WTC11 (cell line): ENCODE measurements around the gene JUP. TPM values are rescaled to one million over a fixed set of nuclear protein-coding genes. Genes with fewer than 3 reads are reported as not detected.

Source experiments
- ATAC-seq: fragments of 200-7000 bp; cut with Tn5 transposase; 2 replicates; pipeline ENCODE4 v1.10.0; 2021; ENCODE audit warnings: mild to moderate bottlenecking, moderate library complexity
- CTCF ChIA-PET: fragments of 300-600 bp; sonication (Branson Sonifier 250); formaldehyde crosslinking; loops from one replicate; lab custom pipeline; 2021; ENCODE audit warnings: antibody characterized with exemption; lab: Charles Lee
- POLR2A ChIA-PET: fragments of 350-600 bp; sonication (Branson Sonifier 250); formaldehyde crosslinking; loops from one replicate; lab custom pipeline; 2021; ENCODE audit warnings: antibody characterized with exemption; lab: Charles Lee
- DNase-seq: peaks from one replicate; pipeline ENCODE4 v3.0.0; 2021; ENCODE audit warnings: low spot score
- H3K27ac Mint-ChIP-seq: 2 replicates; pipeline ENCODE4 v1.8.0; 2021; ENCODE audit warnings: mixed read lengths
- H3K27me3 Mint-ChIP-seq: 2 replicates; pipeline ENCODE4 v1.8.0; 2021; ENCODE audit warnings: low read depth, mild to moderate bottlenecking, moderate library complexity, mixed read lengths
- H3K36me3 Mint-ChIP-seq: 2 replicates; pipeline ENCODE4 v1.8.0; 2021; ENCODE audit warnings: mixed read lengths
- H3K4me1 Mint-ChIP-seq: 2 replicates; pipeline ENCODE4 v1.8.0; 2022; ENCODE audit warnings: mixed read lengths
- H3K4me3 Mint-ChIP-seq: 2 replicates; pipeline ENCODE4 v1.8.0; 2021; ENCODE audit warnings: mild to moderate bottlenecking, moderate library complexity, mixed read lengths
- H3K9me3 Mint-ChIP-seq: 2 replicates; pipeline ENCODE4 v1.8.0; 2021; ENCODE audit warnings: mixed read lengths
- CBFB ChIP-seq: sonication (generic); formaldehyde crosslinking; IDR thresholded peaks from 2 replicates; pipeline ENCODE4 v1.8.1; 2022; ENCODE audit warnings: mild to moderate bottlenecking, low read depth, missing genetic modification reagents
- CDX4 ChIP-seq: fragments of 250-450 bp; sonication (Bioruptor Pico); IDR thresholded peaks from 2 replicates; pipeline ENCODE4 v1.9.0; 2021; ENCODE audit warnings: moderate library complexity, mild to moderate bottlenecking, inconsistent platforms, borderline replicate concordance
- FOXJ3 ChIP-seq: sonication (generic); formaldehyde crosslinking; IDR thresholded peaks from 2 replicates; pipeline ENCODE4 v1.9.0; 2021; ENCODE audit warnings: missing genetic modification reagents, mild to moderate bottlenecking, borderline replicate concordance
- JUN ChIP-seq: sonication (generic); formaldehyde crosslinking; IDR thresholded peaks from 2 replicates; pipeline ENCODE4 v1.8.0; 2023; ENCODE audit warnings: mild to moderate bottlenecking, missing genetic modification reagents
- TCF7 ChIP-seq: sonication (generic); formaldehyde crosslinking; IDR thresholded peaks from 2 replicates; pipeline ENCODE4 v1.8.0; 2022; ENCODE audit warnings: mild to moderate bottlenecking, low read depth, missing genetic modification reagents, moderate library complexity
- USF2 ChIP-seq: sonication (generic); formaldehyde crosslinking; IDR thresholded peaks from 2 replicates; pipeline ENCODE4 v1.8.1; 2023; ENCODE audit warnings: mild to moderate bottlenecking, missing genetic modification reagents, moderate library complexity
- ZBTB21 ChIP-seq: sonication (generic); formaldehyde crosslinking; IDR thresholded peaks from 2 replicates; pipeline ENCODE4 v1.8.1; 2023; ENCODE audit warnings: mild to moderate bottlenecking, missing genetic modification reagents, borderline replicate concordance
- ZMAT4 ChIP-seq: fragments of 250-450 bp; sonication (Bioruptor Pico); IDR thresholded peaks from 2 replicates; pipeline ENCODE4 v1.9.0; 2021; ENCODE audit warnings: mild to moderate bottlenecking
- ZNF317 ChIP-seq: sonication (generic); formaldehyde crosslinking; IDR thresholded peaks from 2 replicates; pipeline ENCODE4 v1.8.1; 2023; ENCODE audit warnings: low read depth, mild to moderate bottlenecking, moderate library complexity, missing genetic modification reagents, borderline replicate concordance
- ZNF512 ChIP-seq: sonication (generic); formaldehyde crosslinking; IDR thresholded peaks from 2 replicates; pipeline ENCODE4 v1.8.1; 2022; ENCODE audit warnings: missing genetic modification reagents, borderline replicate concordance
- total RNA-seq: library from RNA; stranded (reverse); gene quantifications from 3 replicates; pipeline ENCODE4 v1.2.3, GENCODE V29; 2021
- TF ChIP-seq, protein P1 (sequence below): sonication (generic); formaldehyde crosslinking; IDR thresholded peaks from 2 replicates; pipeline ENCODE4 v1.8.0; 2023; ENCODE audit warnings: missing genetic modification reagents, mild to moderate bottlenecking, borderline replicate concordance
- TF ChIP-seq, protein P2 (sequence below): sonication (generic); formaldehyde crosslinking; IDR thresholded peaks from 2 replicates; pipeline ENCODE4 v1.8.1; 2023; ENCODE audit warnings: mild to moderate bottlenecking, missing genetic modification reagents
- TF ChIP-seq, protein P3 (sequence below): sonication (generic); formaldehyde crosslinking; conservative IDR thresholded peaks from 2 replicates; pipeline ENCODE4 v1.8.1; 2023; ENCODE audit warnings: mild to moderate bottlenecking, low read depth, missing genetic modification reagents, moderate library complexity

The JUP gene
- total RNA-seq, 1 experiment from 2014 or later: 103 TPM

GRCh38 chr17:41739661-41740352 is 46.7 kb downstream of the JUP start (continued):
- TF ChIP-seq, protein P1, sequence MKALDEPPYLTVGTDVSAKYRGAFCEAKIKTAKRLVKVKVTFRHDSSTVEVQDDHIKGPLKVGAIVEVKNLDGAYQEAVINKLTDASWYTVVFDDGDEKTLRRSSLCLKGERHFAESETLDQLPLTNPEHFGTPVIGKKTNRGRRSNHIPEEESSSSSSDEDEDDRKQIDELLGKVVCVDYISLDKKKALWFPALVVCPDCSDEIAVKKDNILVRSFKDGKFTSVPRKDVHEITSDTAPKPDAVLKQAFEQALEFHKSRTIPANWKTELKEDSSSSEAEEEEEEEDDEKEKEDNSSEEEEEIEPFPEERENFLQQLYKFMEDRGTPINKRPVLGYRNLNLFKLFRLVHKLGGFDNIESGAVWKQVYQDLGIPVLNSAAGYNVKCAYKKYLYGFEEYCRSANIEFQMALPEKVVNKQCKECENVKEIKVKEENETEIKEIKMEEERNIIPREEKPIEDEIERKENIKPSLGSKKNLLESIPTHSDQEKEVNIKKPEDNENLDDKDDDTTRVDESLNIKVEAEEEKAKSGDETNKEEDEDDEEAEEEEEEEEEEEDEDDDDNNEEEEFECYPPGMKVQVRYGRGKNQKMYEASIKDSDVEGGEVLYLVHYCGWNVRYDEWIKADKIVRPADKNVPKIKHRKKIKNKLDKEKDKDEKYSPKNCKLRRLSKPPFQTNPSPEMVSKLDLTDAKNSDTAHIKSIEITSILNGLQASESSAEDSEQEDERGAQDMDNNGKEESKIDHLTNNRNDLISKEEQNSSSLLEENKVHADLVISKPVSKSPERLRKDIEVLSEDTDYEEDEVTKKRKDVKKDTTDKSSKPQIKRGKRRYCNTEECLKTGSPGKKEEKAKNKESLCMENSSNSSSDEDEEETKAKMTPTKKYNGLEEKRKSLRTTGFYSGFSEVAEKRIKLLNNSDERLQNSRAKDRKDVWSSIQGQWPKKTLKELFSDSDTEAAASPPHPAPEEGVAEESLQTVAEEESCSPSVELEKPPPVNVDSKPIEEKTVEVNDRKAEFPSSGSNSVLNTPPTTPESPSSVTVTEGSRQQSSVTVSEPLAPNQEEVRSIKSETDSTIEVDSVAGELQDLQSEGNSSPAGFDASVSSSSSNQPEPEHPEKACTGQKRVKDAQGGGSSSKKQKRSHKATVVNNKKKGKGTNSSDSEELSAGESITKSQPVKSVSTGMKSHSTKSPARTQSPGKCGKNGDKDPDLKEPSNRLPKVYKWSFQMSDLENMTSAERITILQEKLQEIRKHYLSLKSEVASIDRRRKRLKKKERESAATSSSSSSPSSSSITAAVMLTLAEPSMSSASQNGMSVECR: no peak
- TF ChIP-seq ZNF317 (no peak), USF2 (CRISPR knock-in tag) (no peak), FOXJ3 (CRISPR knock-in tag) (no peak), CBFB (CRISPR knock-in tag) (no peak), ZMAT4 (CRISPR knock-in tag) (no peak), TCF7 (CRISPR knock-in tag) (no peak)
- TF ChIP-seq, protein P2, sequence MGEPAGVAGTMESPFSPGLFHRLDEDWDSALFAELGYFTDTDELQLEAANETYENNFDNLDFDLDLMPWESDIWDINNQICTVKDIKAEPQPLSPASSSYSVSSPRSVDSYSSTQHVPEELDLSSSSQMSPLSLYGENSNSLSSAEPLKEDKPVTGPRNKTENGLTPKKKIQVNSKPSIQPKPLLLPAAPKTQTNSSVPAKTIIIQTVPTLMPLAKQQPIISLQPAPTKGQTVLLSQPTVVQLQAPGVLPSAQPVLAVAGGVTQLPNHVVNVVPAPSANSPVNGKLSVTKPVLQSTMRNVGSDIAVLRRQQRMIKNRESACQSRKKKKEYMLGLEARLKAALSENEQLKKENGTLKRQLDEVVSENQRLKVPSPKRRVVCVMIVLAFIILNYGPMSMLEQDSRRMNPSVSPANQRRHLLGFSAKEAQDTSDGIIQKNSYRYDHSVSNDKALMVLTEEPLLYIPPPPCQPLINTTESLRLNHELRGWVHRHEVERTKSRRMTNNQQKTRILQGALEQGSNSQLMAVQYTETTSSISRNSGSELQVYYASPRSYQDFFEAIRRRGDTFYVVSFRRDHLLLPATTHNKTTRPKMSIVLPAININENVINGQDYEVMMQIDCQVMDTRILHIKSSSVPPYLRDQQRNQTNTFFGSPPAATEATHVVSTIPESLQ: no peak

GRCh38 chr17:41738801-41739112 is 47.8 kb downstream of the JUP start:
- H3K4me3 Mint-ChIP-seq: no peak overlapping the region
- no peak overlapping the region for H3K27ac Mint-ChIP-seq
- ATAC-seq (no peak), DNase-seq (no peak)
- H3K36me3 Mint-ChIP-seq: no peaks in the 10 kb centered on the region
- ChIA-PET POLR2A (no interaction called here), CTCF (no interaction called here)
- peaks cover 42% of the 10 kb centered on the region for H3K27me3 Mint-ChIP-seq
- no peak for TF ChIP-seq ZNF512 (CRISPR knock-in tag)
- TF ChIP-seq ZBTB21 (CRISPR knock-in tag): no peak
- TF ChIP-seq JUN (CRISPR knock-in tag): no peak
- TF ChIP-seq CDX4 (CRISPR knock-in tag): no peak
- TF ChIP-seq, protein P3, sequence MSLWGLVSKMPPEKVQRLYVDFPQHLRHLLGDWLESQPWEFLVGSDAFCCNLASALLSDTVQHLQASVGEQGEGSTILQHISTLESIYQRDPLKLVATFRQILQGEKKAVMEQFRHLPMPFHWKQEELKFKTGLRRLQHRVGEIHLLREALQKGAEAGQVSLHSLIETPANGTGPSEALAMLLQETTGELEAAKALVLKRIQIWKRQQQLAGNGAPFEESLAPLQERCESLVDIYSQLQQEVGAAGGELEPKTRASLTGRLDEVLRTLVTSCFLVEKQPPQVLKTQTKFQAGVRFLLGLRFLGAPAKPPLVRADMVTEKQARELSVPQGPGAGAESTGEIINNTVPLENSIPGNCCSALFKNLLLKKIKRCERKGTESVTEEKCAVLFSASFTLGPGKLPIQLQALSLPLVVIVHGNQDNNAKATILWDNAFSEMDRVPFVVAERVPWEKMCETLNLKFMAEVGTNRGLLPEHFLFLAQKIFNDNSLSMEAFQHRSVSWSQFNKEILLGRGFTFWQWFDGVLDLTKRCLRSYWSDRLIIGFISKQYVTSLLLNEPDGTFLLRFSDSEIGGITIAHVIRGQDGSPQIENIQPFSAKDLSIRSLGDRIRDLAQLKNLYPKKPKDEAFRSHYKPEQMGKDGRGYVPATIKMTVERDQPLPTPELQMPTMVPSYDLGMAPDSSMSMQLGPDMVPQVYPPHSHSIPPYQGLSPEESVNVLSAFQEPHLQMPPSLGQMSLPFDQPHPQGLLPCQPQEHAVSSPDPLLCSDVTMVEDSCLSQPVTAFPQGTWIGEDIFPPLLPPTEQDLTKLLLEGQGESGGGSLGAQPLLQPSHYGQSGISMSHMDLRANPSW: no peak
- no peaks in the 10 kb centered on the region for H3K9me3 Mint-ChIP-seq
- peaks cover 20% of the 10 kb centered on the region for H3K4me1 Mint-ChIP-seq
